Muscle of arm (tissue), 12 donors: Measurements from ENCODE around the gene CDADC1. TPM values are rescaled to one million over a fixed set of nuclear protein-coding genes. Genes with fewer than 3 reads are reported as not detected.

Experiments
- DNase-seq: peaks from one replicate; pipeline ENCODE4 v3.0.0-alpha.2; 2013
- polyA plus RNA-seq, 12 donors: library from polyadenylated mRNA; unstranded; fragments of 120-200 nt; gene quantifications; one replicate each; pipeline ENCODE4 v1.2.1, GENCODE V29; 2013; ENCODE audit not compliant: insufficient read length in 12 of 12

CDADC1 gene
- polyA plus RNA-seq, 12 donors = 8.0 to 25.9 (median 9.5) TPM; not detected in 1

DNA sequence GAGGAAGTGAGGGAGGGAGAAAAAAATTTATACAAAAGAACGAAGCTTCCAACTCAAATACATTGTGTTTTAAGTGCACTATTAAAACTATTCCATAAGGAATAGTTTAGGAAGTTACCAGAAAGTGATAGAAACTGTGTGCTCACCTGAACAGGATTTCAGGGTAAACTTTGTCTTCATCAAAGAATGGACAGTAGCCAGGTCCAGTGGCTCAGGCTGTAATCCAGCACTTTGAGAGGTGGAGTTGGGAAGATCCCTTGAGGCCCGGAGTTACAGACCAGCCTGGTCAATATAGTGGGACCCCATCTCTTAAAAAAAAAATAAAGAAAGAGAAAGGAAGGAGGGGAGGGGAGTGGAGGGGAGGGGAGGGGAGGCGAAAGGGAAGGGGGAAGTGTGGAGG is 13.0 kb upstream of the CDADC1 start:
- DNase-seq = no peak

- no peak for DNase-seq
Observed at GRCh38 chr13:49235856-49236431, 11.8 kb upstream of the CDADC1 start.

DNA sequence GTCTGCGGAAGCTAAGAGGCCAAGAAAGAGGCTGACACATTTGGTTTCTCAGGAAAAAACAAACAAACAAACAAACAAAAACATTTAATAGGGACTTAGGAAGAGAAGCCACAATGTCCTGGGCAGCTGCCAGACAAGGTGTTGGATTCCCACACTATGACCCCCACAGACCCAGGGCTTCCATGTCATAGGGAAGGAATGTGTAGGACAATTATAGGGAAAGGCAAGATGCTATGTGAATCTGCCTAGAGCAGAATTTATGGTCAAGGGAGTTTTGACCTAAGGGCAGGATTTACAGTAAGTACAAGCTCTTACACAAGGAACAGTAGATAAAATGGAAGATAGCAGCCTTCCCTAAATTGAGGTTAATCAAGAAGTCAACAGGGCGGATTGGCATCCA is 9.1 kb upstream of the CDADC1 start:
- DNase-seq = no peak

DNA sequence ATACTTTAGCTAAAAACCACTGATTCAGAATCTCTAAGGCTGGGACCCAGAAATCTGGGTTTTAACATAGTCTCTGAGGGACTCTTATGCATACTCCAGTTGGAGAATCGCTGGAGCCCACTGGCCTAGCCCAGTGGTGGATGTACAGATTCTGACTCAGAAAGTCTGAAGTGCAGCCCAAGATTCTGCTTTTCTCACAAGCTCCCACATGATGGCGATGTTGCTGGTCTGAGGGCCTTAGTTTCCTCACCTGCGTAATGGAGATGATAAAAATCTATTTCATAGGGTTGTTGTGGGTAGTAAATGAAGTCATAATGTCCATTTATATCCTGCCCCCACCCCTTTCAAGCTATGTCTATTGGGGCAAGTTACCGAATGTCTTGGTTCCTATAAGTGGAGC is 7.7 kb upstream of the CDADC1 start:
- no peak for DNase-seq

- no peak for DNase-seq
Observed at GRCh38 chr13:49241296-49241695, 6.4 kb upstream of the CDADC1 start.

DNA sequence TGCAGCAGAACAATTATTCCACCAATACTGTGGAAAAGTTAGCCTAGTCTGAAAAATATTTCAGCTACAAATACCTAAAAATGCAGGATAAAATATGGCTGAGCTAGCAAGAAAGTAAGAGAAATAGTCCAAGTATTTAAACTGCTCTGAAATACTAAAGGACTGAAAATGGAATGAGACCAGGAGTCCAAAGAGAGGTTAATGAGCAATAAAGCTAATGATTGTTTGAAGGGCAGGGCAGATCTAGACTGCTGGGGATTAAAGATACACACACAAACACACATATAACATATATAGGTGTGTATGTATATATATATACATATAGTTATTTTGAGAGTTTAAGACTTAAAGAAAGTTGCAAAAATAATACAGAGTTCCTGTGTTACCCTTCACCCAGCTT is 2.6 kb upstream of the CDADC1 start:
- DNase-seq = no peak

- no peak for DNase-seq
Observed at GRCh38 chr13:49246850-49247642, 679 bp upstream of the CDADC1 start.

DNA sequence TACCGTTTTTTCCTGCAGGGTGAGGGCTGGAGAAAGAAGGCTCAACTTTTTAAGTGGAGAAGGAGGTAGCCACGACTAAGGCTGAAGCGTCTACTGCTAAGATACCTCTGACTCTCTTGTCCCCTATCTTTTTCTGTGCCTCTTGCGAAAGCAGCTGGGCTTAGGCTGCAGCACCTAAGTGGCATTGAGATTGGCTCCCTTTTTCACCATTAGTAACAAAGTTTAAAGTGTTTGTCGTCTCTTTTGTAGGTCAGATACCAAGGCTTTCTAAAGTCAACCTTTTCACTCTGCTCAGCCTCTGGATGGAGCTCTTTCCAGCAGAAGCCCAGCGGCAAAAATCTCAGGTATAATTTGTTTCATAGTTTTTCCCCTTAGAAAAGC is 887 bp downstream of the CDADC1 start:
- peak; percentile 4 for DNase-seq

- DNase-seq = no peak
Observed at GRCh38 chr13:49251326-49251725, 3.6 kb downstream of the CDADC1 start.

GRCh38 chr13:49253310-49253709 is 5.6 kb downstream of the CDADC1 start:
- no peak for DNase-seq

GRCh38 chr13:49254007-49254406 is 6.3 kb downstream of the CDADC1 start:
- DNase-seq = no peak

- peak; percentile 7 for DNase-seq
Observed at GRCh38 chr13:49256841-49257240, 9.1 kb downstream of the CDADC1 start.

DNA sequence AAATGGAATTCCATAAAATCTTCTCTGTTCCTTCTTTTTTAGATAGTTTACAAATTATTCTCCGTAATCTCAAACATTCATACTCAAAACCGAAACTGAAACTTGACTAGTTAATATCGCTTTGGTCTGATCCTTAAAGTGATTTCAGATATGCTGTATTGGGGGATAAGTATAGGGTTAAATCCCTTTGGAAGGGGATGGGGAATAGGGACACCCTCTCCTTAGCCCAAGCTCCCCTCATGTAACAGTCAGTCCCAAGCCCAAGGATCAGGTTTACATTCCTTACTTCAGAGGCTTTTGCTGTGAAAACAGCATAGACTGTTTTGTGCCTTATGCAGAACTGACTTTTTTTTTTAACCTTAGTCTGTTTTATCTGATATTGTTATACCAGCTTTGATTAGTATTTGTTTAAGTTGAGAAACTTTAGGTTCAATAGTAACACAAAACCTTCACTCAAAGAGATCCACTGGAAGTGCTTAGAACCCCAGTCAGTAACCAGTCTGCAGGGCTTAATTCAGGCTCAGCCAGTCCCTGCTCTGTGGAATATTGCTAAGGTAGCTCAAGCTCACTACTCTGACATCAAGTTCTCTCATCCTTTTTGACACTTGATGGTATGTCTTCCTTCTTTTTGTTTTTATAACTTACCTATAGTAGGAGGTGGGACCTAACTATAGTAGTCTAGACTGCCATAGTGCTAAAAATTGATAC is 10.5 kb downstream of the CDADC1 start:
- no peak for DNase-seq

- no peak for DNase-seq
Observed at GRCh38 chr13:49259586-49259985, 11.9 kb downstream of the CDADC1 start.

- no peak for DNase-seq
Observed at GRCh38 chr13:49262634-49263033, 14.9 kb downstream of the CDADC1 start.

- DNase-seq = no peak
Observed at GRCh38 chr13:49265822-49266221, 18.1 kb downstream of the CDADC1 start.

GRCh38 chr13:49271264-49271663 is 23.5 kb downstream of the CDADC1 start:
- no peak for DNase-seq

DNA sequence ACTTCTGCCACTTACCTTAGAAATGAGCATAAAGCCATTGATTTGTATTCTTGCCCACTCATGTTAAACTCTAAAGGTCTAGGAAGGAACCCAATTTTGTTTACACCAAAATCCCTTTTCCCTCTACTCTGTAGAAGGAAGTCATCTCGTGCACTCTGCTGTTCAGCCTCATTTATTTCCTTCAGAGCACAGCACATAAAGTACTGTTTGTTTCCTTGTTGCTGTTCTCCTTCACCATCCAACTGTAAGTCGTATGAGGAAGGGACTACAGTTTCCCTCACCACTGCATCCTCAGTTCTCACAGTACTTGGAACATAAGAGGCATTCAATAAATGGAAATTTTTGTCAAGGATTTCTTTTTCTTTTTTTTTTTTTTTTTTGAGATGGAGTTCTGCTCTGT is 24.6 kb downstream of the CDADC1 start:
- no peak for DNase-seq

GRCh38 chr13:49278211-49278610 is 30.5 kb downstream of the CDADC1 start:
- DNase-seq = no peak

DNA sequence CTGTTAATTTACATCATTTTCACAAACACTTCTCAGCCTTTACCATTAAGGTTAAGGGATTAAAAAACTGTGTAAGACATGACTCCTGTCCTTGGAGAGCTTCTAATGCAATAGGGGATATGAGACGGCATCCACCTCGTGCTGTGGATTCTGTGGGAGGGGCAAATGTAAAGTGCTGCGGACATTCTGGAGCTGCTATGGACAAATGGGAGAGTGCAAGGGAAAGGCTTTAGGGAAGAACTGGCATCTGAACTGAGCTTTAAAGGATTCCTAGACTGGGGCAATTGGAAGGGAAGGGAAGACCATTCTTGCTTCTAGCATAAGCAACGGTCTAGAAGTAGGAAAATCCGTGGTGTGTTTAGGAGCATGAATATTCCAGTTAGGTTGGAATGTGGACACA is 31.4 kb downstream of the CDADC1 start:
- no peak for DNase-seq

DNA sequence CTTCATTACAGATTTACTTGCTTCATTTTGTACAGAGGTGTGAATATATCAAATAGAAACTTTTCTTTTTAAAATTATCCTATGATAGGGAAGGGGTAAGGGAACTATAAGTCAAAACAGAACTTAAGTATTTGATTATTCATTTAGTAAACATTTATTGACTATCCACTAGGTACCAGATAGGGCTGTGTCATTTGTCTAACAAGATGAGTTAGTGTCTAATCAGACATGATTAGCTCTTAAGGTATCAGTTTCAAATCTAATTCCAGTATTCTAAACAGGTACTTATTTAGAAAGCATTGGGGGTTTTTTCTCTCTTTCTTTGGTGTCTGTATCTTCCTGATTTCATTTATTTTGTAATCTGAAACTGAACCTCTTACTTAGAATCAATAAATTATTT is 32.2 kb downstream of the CDADC1 start:
- no peak for DNase-seq

DNA sequence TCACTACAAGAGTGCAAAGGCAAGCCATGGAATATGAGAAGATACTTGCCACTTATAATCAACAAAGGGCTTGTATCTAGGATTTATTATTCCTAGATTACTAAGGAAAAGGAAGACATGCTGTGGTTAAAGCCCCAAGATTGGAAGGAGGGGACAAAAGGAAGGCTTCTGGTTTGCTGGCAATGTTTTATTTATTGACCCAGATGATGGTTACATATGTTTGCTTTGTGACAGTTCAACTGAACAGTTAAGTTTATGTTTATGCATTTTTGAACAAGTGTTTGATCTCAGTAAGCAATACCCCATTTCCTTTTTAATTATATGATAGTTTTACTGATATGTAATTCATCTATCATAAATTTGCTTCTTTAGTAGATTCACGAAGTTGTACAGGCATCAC is 40.3 kb downstream of the CDADC1 start:
- no peak for DNase-seq

GRCh38 chr13:49288458-49288857 is 40.7 kb downstream of the CDADC1 start:
- DNase-seq = no peak
